GM18868 (cell line): ENCODE results near the gene LGR5.
A peak's percentile ranks its signal among the peaks of the same experiment; 100 is the strongest.

Experiments used
- ATAC-seq: cut with Tn5 transposase; IDR thresholded peaks from one replicate; pipeline ENCODE4 v1.9.1; 2021; ENCODE audit warnings: mild to moderate bottlenecking, moderate library complexity; ENCODE audit not compliant: unreplicated experiment

Gene LGR5

DNA sequence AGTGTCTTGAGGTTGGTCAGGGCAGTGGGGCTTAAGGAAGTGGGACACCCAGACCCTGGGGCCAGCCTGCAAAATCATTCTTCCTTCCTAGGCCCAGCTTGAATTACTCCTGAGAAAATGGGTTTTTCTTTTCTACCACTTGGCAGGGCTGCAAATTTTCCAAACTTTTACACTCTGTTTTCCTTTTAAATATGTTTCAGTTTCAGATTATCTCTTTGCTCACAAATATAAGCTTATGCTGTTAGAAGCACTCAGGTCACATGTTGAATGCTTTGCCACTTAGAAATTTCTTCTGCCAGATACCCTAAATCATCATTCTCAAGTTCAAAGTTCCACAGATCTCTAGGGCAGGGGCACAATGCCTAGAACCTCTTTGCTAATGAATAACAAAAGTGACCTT lies 2.9 kb upstream of the LGR5 start:
- no peak for ATAC-seq

DNA sequence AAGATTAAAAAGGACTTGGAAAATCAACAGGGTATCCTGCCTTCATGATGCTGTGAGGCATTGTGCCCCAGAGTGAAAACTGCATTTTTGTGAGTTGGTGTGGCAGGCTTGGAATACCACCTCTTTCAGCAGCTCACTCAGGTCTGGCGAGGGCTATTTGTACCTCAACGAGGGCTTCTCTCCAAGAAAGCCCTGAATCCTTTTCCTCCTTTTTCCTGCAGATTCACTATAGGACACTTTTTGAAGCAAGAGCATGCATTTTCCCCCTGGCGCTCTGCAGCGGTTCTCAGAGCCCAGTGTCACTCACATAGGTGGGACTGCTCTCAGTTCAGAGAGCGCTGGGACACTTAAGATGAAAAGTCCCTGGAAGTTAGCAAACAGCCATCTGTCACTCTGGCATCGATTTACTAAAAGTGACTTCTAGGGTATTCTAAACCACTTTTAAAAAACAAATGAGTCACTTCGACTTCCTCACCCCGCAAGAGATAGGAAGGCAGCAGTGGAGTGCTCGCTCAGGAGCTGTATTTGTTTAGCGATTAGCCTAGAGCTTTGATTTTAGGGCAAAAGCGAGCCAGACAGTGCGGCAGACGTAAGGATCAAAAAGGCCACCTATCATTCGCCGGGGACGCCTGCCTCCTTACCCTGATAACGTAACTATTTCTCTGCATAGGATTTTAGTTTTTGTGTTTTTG lies 782 bp upstream of the LGR5 start:
- no peak for ATAC-seq

- no peak for ATAC-seq
Measured at GRCh38 chr12:71439362-71439612, 311 bp upstream of the LGR5 start.

- ATAC-seq, result no peak
Measured at GRCh38 chr12:71440345-71440762, 756 bp downstream of the LGR5 start.

GRCh38 chr12:71440763-71441748 lies 1.5 kb downstream of the LGR5 start:
- peak; percentile 44 for ATAC-seq

DNA sequence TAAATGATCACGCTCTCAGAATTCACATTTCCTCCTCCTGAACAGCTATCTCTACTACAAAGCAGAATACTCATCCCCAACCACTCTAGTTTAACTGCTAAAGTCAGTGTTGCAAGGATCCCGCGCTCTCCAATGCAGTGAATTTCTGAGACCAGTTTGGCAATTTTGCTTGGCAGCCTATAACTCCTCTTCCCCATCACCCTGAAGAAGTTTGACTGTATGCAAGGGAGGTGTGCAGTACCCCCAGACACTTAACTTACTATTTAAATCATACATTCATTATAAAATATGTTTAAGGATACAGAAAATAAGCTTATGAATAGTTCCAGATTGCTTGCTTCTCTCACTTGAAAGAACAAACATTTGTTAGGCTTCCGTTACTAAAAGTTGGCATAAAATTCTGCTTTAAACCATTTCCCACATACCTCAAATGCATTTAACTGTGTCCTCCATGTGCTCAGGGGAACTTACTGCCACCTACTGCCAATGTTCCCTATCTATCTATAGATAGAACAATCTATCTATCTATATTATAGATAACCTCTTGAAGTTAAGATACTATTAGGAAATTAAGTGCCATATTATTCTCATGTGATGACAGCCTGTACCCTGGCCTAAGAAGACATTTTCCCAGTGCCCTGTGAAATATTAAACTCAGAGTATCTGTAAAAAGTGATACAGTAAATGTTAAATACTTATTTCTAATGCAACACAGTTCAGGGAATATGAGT lies 2.4 kb downstream of the LGR5 start:
- ATAC-seq, result no peak

GRCh38 chr12:71442567-71442931 lies 3.0 kb downstream of the LGR5 start:
- ATAC-seq, result no peak

DNA sequence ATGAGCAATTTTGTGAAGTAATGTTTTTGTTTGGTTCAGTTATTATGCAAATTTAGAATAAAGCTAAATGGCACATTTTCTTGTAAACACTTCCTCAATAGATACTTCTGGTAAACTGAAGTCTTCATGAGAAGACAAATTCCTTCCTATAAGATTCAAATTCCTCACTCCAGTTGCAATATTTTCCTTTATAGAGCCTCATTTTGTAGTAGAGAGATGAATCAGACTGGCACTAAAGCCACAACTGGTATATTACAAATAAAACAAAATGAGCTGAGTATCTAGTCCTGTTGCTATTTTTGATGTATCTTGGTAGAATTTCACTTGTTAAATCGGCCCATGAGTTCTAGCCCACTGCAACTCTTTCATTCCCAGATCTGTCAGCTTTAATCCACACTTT lies 5.5 kb downstream of the LGR5 start:
- no peak for ATAC-seq

DNA sequence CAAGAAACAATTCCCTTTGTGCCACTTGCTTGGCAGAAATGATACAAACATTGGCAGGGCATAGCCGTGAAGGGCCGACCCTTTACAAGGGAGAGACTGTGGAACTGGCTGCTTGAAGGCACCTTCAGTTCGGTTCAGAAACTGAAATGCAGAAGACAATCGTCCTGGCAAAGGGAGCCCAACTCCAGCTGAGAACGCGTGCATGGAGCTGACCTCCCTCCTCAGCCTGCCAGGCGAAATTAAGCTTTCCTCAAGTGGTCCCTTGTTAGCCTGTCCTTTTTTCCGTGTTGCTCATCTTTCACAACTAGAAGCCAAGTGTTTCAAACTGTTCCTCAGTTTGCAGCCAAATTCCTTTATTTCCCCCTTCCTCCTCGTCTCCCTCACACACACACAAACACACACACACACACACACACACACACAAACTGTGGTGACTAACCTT lies 8.1 kb downstream of the LGR5 start:
- ATAC-seq, result no peak

GRCh38 chr12:71448150-71448581 lies 8.6 kb downstream of the LGR5 start:
- ATAC-seq, result no peak

DNA sequence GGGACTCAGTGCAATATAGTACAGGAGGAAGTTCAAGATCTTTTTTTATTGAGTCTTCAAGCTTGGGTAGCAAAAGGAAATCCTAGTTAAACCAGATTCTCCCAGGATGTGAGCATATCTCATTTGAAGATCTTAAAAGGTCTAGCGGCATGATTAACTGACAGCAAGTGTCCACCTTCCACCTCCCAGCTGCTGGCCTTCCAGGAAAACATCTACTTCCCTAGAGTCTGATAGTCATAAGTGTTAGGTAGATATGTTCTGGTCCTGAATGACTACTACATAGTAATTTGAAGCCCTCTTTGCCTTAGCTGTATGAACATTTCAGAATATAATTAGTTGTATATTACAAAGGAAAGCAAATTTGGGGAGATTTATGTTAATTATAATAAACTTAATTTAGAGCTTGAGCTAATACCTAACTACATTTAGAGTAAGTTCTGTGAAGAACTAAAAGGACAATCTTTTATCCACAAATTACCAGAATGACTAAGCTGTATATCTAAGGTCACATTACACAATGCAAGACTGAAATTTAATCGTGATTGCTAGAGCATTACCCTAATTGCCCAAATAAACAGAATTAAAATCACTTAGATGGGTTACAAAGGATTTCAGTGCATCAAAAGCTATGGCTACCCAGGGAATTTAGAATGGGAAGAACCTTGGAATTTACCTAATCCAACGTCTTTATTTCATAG lies 9.9 kb downstream of the LGR5 start:
- no peak for ATAC-seq

- ATAC-seq, result no peak
Measured at GRCh38 chr12:71452006-71452405, 12.4 kb downstream of the LGR5 start.

GRCh38 chr12:71455028-71455737 lies 15.6 kb downstream of the LGR5 start:
- no peak for ATAC-seq

DNA sequence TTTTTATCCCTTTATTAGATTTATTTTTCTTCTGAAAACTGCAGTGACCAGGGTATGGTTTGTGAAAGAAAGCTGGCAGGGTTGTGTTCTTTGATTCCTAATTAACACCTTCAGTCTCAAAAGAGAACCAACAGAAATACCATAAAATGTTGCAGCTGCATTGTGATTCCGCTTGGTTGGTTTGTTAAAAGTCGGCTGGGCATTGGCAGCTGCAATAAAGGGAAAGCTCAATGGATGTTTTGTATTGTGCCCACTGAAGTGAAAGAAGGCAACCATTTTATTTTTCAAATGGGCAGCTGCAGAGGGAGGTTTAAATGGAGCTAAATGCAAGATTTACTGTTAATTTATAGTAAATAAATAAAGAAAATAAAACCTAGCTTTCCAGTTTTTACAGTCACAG lies 16.7 kb downstream of the LGR5 start:
- ATAC-seq, result no peak

DNA sequence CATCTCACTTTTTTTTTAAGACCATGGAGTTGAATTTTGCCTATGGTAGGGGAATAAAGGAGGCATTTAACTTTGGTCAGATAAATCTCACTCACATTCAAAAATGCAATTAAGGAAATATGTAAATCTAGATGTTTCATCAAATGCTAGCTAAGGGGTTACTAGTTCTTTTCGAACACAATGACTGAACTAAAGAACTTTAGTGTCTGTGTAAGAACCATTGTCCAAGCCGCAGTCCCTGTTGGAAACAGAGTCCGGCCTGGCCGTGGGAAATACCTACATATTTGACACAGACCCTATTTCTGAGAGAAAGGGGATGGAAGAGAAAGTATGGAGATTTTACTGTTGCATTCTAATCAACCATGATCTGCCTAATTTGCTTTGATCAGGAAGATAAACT lies 17.4 kb downstream of the LGR5 start:
- no peak for ATAC-seq

DNA sequence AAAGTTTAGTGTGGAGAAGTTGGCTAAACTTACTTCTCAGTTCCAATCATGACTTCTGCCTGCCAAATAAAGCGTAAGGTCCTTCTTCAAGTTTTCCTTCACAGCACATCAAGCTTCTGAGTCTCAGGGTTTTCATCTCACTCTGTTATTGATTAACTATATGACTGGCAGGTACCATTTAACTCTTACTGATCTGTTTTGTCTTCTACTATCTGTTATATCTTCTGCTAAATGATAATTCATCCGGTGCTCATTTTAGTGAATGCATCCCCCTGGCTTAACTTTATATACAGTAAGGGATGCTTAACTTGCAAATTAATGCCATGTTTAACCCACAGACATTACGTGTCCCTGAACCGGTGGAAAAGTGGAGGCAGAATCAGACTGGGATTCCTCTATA lies 20.7 kb downstream of the LGR5 start:
- ATAC-seq, result no peak

GRCh38 chr12:71460850-71461609 lies 21.4 kb downstream of the LGR5 start:
- no peak for ATAC-seq

DNA sequence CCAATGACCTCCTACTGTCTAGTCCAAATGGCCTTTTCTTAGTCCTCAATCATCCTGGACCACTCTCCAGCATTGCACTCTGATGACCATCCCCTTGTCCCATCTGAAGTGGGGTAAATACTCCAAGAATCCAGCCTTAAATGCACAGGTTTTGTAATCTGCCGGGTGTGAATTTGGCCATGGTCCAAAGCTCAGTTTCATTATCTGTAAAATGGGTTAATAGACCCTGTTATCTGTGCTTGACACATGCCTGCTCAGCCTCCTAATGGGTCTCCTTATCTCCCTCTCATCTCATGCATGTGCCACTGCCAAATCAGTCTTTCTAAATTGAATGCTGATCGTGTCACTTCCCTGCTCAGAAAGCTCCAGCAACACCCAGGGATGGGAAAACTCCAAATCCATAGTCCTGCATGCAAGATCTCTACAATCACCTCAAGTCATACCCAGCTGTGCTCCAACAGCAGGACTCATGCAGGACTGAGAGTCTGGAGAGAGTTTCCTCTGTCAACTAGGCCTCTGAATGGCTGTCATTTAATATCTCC lies 22.3 kb downstream of the LGR5 start:
- no peak for ATAC-seq

GRCh38 chr12:71465796-71466195 lies 26.2 kb downstream of the LGR5 start:
- ATAC-seq, result no peak
